GM19467 (cell line): ENCODE measurements around the gene MICAL2.

Source experiments
- ATAC-seq: cut with Tn5 transposase; IDR thresholded peaks from one replicate; pipeline ENCODE4 v1.9.1; 2021; ENCODE audit warnings: mild to moderate bottlenecking, moderate library complexity; ENCODE audit not compliant: unreplicated experiment

The MICAL2 gene

GRCh38 chr11:12241401-12241800 is 131.0 kb downstream of the MICAL2 start:
- ATAC-seq = no peak

GRCh38 chr11:12241971-12242672 is 131.7 kb downstream of the MICAL2 start:
- no peak for ATAC-seq

GRCh38 chr11:12242966-12243365 is 132.6 kb downstream of the MICAL2 start:
- ATAC-seq = no peak

- no peak for ATAC-seq
These were observed 133.1 kb downstream of the MICAL2 start for GRCh38 chr11:12243486-12243885.

- ATAC-seq = no peak
These were observed 133.6 kb downstream of the MICAL2 start for GRCh38 chr11:12243911-12244550.

GRCh38 chr11:12245091-12245490 is 134.7 kb downstream of the MICAL2 start:
- ATAC-seq = no peak

- no peak for ATAC-seq
These were observed 135.2 kb downstream of the MICAL2 start for GRCh38 chr11:12245549-12246016.

GRCh38 chr11:12246147-12246546 is 135.8 kb downstream of the MICAL2 start:
- no peak for ATAC-seq

- no peak for ATAC-seq
These were observed 136.6 kb downstream of the MICAL2 start for GRCh38 chr11:12246989-12247388.

- no peak for ATAC-seq
These were observed 137.3 kb downstream of the MICAL2 start for GRCh38 chr11:12247543-12248254.

GRCh38 chr11:12248330-12248729 is 137.9 kb downstream of the MICAL2 start:
- ATAC-seq = no peak

GRCh38 chr11:12249590-12250260 is 139.3 kb downstream of the MICAL2 start:
- ATAC-seq = no peak

GRCh38 chr11:12251666-12252560 is 141.5 kb downstream of the MICAL2 start:
- no peak for ATAC-seq

- no peak for ATAC-seq
These were observed 143.5 kb downstream of the MICAL2 start for GRCh38 chr11:12253843-12254281.

GRCh38 chr11:12258451-12258850 is 148.1 kb downstream of the MICAL2 start:
- ATAC-seq = no peak

- no peak for ATAC-seq
These were observed 149.6 kb downstream of the MICAL2 start for GRCh38 chr11:12259956-12260355.

GRCh38 chr11:12260731-12261521 is 150.5 kb downstream of the MICAL2 start:
- ATAC-seq = no peak

- ATAC-seq = no peak
These were observed 151.2 kb downstream of the MICAL2 start for GRCh38 chr11:12261551-12261950.

GRCh38 chr11:12263141-12263693 is 152.8 kb downstream of the MICAL2 start:
- no peak for ATAC-seq
